Measurements from ENCODE around the gene FILIP1. TPM values are rescaled to one million over a fixed set of nuclear protein-coding genes. Genes with fewer than 3 reads are reported as not detected.

FILIP1 gene, protein sequence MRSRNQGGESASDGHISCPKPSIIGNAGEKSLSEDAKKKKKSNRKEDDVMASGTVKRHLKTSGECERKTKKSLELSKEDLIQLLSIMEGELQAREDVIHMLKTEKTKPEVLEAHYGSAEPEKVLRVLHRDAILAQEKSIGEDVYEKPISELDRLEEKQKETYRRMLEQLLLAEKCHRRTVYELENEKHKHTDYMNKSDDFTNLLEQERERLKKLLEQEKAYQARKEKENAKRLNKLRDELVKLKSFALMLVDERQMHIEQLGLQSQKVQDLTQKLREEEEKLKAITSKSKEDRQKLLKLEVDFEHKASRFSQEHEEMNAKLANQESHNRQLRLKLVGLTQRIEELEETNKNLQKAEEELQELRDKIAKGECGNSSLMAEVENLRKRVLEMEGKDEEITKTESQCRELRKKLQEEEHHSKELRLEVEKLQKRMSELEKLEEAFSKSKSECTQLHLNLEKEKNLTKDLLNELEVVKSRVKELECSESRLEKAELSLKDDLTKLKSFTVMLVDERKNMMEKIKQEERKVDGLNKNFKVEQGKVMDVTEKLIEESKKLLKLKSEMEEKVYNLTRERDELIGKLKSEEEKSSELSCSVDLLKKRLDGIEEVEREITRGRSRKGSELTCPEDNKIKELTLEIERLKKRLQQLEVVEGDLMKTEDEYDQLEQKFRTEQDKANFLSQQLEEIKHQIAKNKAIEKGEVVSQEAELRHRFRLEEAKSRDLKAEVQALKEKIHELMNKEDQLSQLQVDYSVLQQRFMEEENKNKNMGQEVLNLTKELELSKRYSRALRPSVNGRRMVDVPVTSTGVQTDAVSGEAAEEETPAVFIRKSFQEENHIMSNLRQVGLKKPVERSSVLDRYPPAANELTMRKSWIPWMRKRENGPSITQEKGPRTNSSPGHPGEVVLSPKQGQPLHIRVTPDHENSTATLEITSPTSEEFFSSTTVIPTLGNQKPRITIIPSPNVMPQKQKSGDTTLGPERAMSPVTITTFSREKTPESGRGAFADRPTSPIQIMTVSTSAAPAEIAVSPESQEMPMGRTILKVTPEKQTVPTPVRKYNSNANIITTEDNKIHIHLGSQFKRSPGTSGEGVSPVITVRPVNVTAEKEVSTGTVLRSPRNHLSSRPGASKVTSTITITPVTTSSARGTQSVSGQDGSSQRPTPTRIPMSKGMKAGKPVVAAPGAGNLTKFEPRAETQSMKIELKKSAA (N-terminal part only)
- total RNA-seq, result not detected

GRCh38 chr6:75493400-75494064 lies at the start of gene FILIP1:
Gene FILIP1, minus strand, starts transcription at chr6:75493800. Its CDS starts 78,828 bp downstream, at chr6:75414972.
- ATAC-seq (ENCODE audit: low read depth), result no peak
- Mint-ChIP-seq H3K9me3 (no peaks in the 10 kb centered on the region), H3K4me3 (no peak within 1 kb of the TSS), H3K27me3 (peaks cover 59% of the 10 kb centered on the region), H3K36me3 (no peaks in the 10 kb centered on the region), H3K4me1 (peaks cover 5% of the 10 kb centered on the region), H3K27ac (no peak within 1 kb of the TSS)
- POLR2A ChIA-PET, result no interaction called here
- DNase-seq, result no peak

DNA sequence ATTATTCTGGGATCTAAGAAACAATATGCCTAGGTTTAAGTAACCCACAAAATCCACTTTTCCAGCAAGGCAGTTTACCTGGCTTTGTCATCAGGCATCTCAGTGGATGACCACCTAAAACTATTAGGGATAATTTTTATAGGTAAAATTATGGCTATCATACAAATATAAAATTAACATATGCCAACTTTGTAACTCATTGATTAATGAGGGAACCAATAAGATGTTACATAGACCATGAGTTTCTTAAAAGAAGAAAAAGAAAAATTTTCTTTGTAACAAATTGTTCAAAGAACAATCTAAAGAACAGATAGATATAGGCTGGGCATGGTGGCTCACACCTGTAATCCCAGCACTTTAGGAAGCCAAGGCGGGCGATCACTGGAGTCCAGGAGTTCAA lies 49.7 kb upstream of the FILIP1 start:
- Mint-ChIP-seq H3K27me3 (peaks cover 13% of the 10 kb centered on the region), H3K9me3 (no peaks in the 10 kb centered on the region), H3K4me1 (no peaks in the 10 kb centered on the region), H3K27ac (no peak overlapping the region), H3K36me3 (no peaks in the 10 kb centered on the region), H3K4me3 (no peak overlapping the region)
- DNase-seq (no peak), ATAC-seq (ENCODE audit: low read depth) (no peak)
- POLR2A ChIA-PET, result no interaction called here

DNA sequence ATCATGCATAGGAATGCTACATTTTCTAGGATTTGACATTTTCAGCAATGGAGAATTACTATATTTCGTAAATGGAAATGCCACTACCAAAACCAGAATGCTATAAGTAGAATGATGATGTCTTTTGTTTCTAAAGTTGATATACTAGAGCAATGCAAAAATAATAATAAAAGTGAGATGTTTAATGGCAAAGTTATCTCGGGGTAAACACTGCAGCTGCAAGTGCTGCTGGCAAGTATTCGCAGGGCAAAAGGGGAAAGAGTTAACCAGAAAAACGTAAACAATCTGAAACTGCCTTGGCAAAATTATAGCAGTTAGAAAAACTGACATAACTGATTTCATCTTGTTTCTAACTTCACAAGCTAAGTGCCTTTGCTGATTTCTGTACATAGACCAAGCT lies 45.5 kb upstream of the FILIP1 start:
- H3K4me3 Mint-ChIP-seq, result no peak overlapping the region
- no peak for DNase-seq
- no peak for ATAC-seq (ENCODE audit: low read depth)
- no peaks in the 10 kb centered on the region for H3K4me1 Mint-ChIP-seq
- POLR2A ChIA-PET, result no interaction called here
- H3K9me3 Mint-ChIP-seq, result no peaks in the 10 kb centered on the region
- H3K36me3 Mint-ChIP-seq, result no peaks in the 10 kb centered on the region
- peaks cover 24% of the 10 kb centered on the region for H3K27me3 Mint-ChIP-seq
- no peak overlapping the region for H3K27ac Mint-ChIP-seq

- no peak overlapping the region for H3K4me3 Mint-ChIP-seq
- POLR2A ChIA-PET, result no interaction called here
These were observed 38.9 kb upstream of the FILIP1 start for GRCh38 chr6:75532521-75532920.

DNA sequence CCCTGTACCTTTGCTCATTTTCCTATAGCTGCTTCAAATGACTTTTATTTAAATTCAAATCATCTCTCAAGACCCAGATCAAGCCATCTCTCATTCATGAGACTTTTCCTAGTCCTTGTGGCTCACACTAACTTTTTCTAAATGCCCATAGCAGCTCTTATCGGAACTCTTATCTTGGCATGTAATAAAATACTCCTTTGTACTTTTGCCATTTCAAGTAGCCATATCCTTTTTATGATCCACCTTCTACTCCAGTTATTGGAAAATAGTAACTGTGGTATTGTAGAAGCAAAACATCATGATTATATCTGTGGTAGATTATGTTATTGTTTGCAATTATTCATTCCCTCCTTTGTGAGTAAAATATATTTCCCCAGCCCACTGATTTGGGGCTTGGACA lies 37.6 kb upstream of the FILIP1 start:
- DNase-seq (no peak), ATAC-seq (ENCODE audit: low read depth) (no peak)
- POLR2A ChIA-PET, result no interaction called here
- H3K27ac Mint-ChIP-seq, result no peak overlapping the region
- H3K36me3 Mint-ChIP-seq, result no peaks in the 10 kb centered on the region
- no peaks in the 10 kb centered on the region for H3K4me1 Mint-ChIP-seq
- no peaks in the 10 kb centered on the region for H3K9me3 Mint-ChIP-seq
- H3K27me3 Mint-ChIP-seq, result peaks cover 42% of the 10 kb centered on the region
- no peak overlapping the region for H3K4me3 Mint-ChIP-seq

More at GRCh38 chr6:75532521-75532920, 38.9 kb upstream of the FILIP1 start:
- ATAC-seq (ENCODE audit: low read depth), result no peak
- no peak for DNase-seq
- Mint-ChIP-seq H3K4me1 (no peaks in the 10 kb centered on the region), H3K27me3 (peaks cover 48% of the 10 kb centered on the region), H3K27ac (no peak overlapping the region), H3K36me3 (no peaks in the 10 kb centered on the region), H3K9me3 (no peaks in the 10 kb centered on the region)

DNA sequence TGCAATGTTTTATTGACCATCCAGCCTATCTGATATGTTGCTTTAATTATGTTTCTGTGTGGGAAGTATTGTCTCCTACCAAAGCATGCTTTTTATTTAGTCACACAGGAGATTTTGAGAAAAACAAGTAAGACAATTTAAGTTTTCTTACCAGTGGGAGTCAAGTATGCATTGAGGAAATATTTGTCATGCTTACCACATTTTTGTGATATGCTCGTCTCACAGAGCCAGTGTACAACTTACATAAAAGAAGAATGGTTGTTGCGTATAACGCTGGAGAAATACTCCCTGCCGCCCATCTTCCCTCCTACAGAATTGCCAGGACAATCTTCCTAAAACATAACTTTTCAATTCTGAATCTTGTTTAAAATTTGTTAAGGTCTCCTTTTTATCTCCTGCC lies 37.1 kb upstream of the FILIP1 start:
- Mint-ChIP-seq H3K27ac (no peak overlapping the region), H3K4me1 (no peaks in the 10 kb centered on the region), H3K4me3 (no peak overlapping the region), H3K36me3 (no peaks in the 10 kb centered on the region), H3K27me3 (peaks cover 42% of the 10 kb centered on the region), H3K9me3 (no peaks in the 10 kb centered on the region)
- ATAC-seq (ENCODE audit: low read depth) (no peak), DNase-seq (no peak)
- POLR2A ChIA-PET, result no interaction called here

- Mint-ChIP-seq H3K36me3 (no peaks in the 10 kb centered on the region), H3K4me1 (no peaks in the 10 kb centered on the region), H3K27ac (no peak overlapping the region), H3K27me3 (peaks cover 36% of the 10 kb centered on the region), H3K9me3 (no peaks in the 10 kb centered on the region), H3K4me3 (no peak overlapping the region)
- POLR2A ChIA-PET, result no interaction called here
- DNase-seq (no peak), ATAC-seq (ENCODE audit: low read depth) (no peak)
These were observed 34.8 kb upstream of the FILIP1 start for GRCh38 chr6:75528423-75528822.

- H3K9me3 Mint-ChIP-seq, result no peaks in the 10 kb centered on the region
- ATAC-seq (ENCODE audit: low read depth) (peak; percentile 78), DNase-seq (peak; percentile 25)
- no peaks in the 10 kb centered on the region for H3K4me1 Mint-ChIP-seq
- H3K27me3 Mint-ChIP-seq, result peaks cover 33% of the 10 kb centered on the region
- no peaks in the 10 kb centered on the region for H3K36me3 Mint-ChIP-seq
- no peak overlapping the region for H3K27ac Mint-ChIP-seq
- POLR2A ChIA-PET, result no interaction called here
- no peak overlapping the region for H3K4me3 Mint-ChIP-seq
These were observed 33.0 kb upstream of the FILIP1 start for GRCh38 chr6:75526502-75527127.

DNA sequence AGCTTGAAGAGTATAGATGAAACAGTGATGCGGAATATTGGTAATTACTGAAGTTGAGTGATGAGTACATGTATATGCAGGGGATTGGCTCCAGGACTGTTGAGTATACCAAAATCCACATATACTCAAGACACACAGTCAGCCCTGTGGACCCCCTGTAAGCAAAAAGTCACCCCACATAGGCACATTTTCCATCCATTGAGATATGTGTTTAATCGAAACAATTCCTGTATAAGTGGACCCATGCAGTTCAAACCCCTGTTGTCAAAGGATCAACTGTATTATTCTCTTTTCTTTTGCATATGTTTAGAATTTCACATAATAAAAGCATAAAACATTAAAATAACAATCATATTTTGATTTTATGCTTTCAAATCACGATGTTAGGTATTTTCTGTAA lies 32.1 kb upstream of the FILIP1 start:
- Mint-ChIP-seq H3K4me3 (no peak overlapping the region), H3K36me3 (no peaks in the 10 kb centered on the region), H3K27me3 (peaks cover 24% of the 10 kb centered on the region), H3K4me1 (no peaks in the 10 kb centered on the region), H3K9me3 (no peaks in the 10 kb centered on the region), H3K27ac (no peak overlapping the region)
- no peak for ATAC-seq (ENCODE audit: low read depth)
- DNase-seq, result no peak
- POLR2A ChIA-PET, result no interaction called here

DNA sequence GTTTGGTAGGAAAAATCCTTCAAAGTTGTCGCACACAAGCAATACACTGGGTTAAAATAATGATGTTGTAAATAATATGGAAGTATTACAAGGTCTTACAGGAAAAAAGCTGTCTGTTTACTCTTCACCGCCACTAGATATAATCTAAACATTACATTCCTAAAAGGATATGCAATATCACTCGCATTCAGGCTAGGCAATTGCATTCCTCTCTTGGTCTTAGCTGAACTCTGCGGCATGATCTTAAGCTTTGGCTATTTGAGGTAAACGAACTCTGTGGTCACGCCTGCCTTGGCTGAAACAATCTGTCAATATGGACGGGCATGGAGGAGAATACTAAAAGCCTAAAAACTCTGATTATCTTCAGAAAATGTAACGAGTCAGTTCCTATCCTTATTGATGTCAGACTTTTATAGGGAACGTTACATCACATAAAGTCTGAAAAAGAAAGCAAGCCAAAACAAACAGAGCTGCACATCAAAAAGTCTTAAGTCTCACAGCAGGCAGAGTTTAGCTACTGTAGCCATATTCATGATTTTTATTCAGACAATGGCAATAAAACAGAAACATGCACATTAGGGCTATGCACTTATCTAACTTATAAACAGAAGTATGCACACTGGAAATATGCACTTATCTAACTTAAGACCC lies 30.8 kb upstream of the FILIP1 start:
- no peak for ATAC-seq (ENCODE audit: low read depth)
- Mint-ChIP-seq H3K27ac (no peak overlapping the region), H3K36me3 (no peaks in the 10 kb centered on the region), H3K27me3 (peaks cover 18% of the 10 kb centered on the region), H3K4me3 (no peak overlapping the region), H3K4me1 (no peaks in the 10 kb centered on the region), H3K9me3 (no peaks in the 10 kb centered on the region)
- POLR2A ChIA-PET, result no interaction called here
- no peak for DNase-seq

DNA sequence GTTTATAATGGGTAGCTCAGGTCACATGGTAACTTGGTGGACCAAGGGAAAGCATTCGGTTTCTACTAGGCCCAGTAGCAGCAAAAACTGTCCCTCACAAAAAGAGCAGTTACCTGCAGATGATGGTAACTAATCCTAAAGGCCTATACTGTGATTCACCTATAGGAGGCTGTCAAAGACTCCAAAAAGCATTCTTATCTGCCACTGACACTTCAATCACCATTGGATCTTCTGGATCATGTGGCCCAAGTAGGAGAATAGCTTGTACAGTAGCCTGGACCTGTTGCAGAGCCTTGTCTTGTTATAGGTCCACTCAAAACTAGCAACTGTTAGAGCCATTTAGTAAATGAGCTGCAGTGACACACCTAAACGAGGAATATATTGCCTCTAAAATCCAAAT lies 23.2 kb upstream of the FILIP1 start:
- H3K36me3 Mint-ChIP-seq, result no peaks in the 10 kb centered on the region
- ATAC-seq (ENCODE audit: low read depth), result no peak
- no peak for DNase-seq
- H3K27me3 Mint-ChIP-seq, result no peaks in the 10 kb centered on the region
- H3K4me3 Mint-ChIP-seq, result no peak overlapping the region
- H3K9me3 Mint-ChIP-seq, result no peaks in the 10 kb centered on the region
- no peak overlapping the region for H3K27ac Mint-ChIP-seq
- no peaks in the 10 kb centered on the region for H3K4me1 Mint-ChIP-seq
- POLR2A ChIA-PET, result no interaction called here

DNA sequence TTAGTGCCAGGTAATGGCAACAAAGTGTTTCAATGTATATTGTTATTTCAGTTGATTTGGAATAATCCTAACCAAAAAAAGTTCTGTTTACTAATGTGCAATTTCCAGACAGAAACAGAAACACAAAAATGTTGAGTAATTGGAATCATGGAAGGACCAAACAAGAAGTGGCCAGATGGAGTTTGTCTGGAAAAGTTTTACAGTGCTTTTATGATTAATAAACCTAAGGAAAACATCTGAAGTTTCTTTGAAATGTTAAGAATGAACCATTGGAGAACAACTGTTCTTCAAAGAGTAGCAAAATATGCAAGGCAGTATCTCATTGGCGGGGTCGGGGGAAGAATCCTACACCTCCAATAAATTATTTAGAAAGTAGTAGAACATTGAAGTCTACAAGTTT lies 19.0 kb upstream of the FILIP1 start:
- POLR2A ChIA-PET, result no interaction called here
- H3K4me1 Mint-ChIP-seq, result no peaks in the 10 kb centered on the region
- no peak overlapping the region for H3K4me3 Mint-ChIP-seq
- H3K27me3 Mint-ChIP-seq, result peaks cover 2% of the 10 kb centered on the region
- DNase-seq, result no peak
- no peak for ATAC-seq (ENCODE audit: low read depth)
- H3K9me3 Mint-ChIP-seq, result no peaks in the 10 kb centered on the region
- no peaks in the 10 kb centered on the region for H3K36me3 Mint-ChIP-seq
- no peak overlapping the region for H3K27ac Mint-ChIP-seq
